H1 (cell line): ENCODE measurements around the gene ALOX15. TPM values are rescaled to one million over a fixed set of nuclear protein-coding genes. Genes with fewer than 3 reads are reported as not detected.

Source experiments
- CEBPB ChIP-seq: IDR thresholded peaks from 2 replicates; pipeline ENCODE4 v1.6.1; 2012; ENCODE audit warnings: low read depth, low read length
- PHF8 ChIP-seq: fragments of 200-600 bp; sonication (generic); conservative IDR thresholded peaks from 2 replicates; pipeline ENCODE4 v1.7.1; 2012; ENCODE audit warnings: low read depth, mild to moderate bottlenecking, inconsistent platforms, low read length, moderate library complexity
- POLR2A ChIP-seq, 2 experiments: IDR thresholded peaks; 1 replicate in 1 of 2; 2 replicates in 1 of 2; pipeline ENCODE4 v1.6.1; 2011; ENCODE audit warnings: low read depth in 2 of 2, low read length in 2 of 2, mild to moderate bottlenecking in 2 of 2; ENCODE audit errors: control extremely low read depth in 1 of 2
- polyA plus RNA-seq, 7 experiments: library from polyadenylated mRNA; depleted of rRNA in 3 of 7; stranded (reverse) in 5 of 7; unstranded in 2 of 7; fragments of >200 nt in 5 of 7; fragments of 200-250 nt in 2 of 7; gene quantifications; 1 replicate in 5 of 7; 2 replicates in 1 of 7; 4 replicates in 1 of 7; pipeline versions ENCODE4 v1.2.1 to v1.2.3, GENCODE V29; 2011 to 2013; ENCODE audit warnings: missing spikeins in 2 of 7, mixed read lengths in 2 of 7
- total RNA-seq: library from RNA; stranded (reverse); fragmentation: NEBNext Ultra II Directional; extraction: Animal tissue kit (Norgen Biotek cat#: 25700); gene quantifications from 2 replicates; pipeline ENCODE4 v1.2.1, GENCODE V29; 2021

Gene ALOX15
- total and polyA plus RNA-seq, 2 of the 8 experiments (the other 6 are each of a cell fraction or from before 2014, with no cell fraction given): 1.5 to 1.7 TPM

DNA sequence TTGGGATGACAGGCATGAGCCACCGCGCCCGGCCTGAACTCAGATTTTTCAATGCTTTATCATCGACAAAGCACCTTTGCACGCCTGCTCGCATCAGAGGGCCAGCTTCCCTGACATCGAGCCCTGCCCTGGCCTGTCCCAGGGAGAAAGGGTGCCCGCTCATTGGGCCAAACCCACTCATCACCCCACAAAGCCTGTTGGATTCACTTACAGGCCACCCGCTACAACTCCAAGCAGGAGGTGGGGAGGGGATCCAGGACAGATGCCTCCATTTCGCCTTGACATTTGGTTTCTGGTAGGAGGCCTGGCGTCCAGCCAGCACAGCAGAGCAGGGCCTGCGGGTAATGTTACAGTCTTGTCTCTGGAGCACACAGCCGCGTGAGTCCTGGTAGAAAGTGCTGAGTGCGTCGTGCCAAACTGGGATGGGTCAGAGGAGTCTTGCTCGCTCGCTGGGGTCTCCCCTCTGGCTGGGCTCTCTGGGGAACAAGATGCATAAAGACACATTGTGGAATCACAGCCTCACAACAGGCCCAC is 37.3 kb downstream of the ALOX15 start (continued):
- no peak for TF ChIP-seq POLR2A (IDR thresholded peaks at IDR 0.05; ENCODE audit: control extremely low read depth in 1 of 2, low read depth in 2 of 2, low read length in 2 of 2)
- no peak for TF ChIP-seq CEBPB
- TF ChIP-seq PHF8: no peak
